Esophagus muscularis mucosa (tissue), 4 donors: Measurements from ENCODE around the gene F13A1. TPM values are rescaled to one million over a fixed set of nuclear protein-coding genes. Genes with fewer than 3 reads are reported as not detected.

ENCODE experiments used
- DNase-seq: peaks from one replicate; pipeline ENCODE4 v3.0.0-alpha.2; 2017; ENCODE audit errors: extremely low spot score
- H3K27ac ChIP-seq, 4 donors: fragments of 200-600 bp; sonication (generic); replicated peaks in 1 of 4; 1 replicate in 3 of 4; 2 replicates in 1 of 4; pipeline ENCODE4 v1.5.1; 2016 to 2019; ENCODE audit warnings: mild to moderate bottlenecking in 1 of 4
- H3K27me3 ChIP-seq, 4 donors: fragments of 200-600 bp; sonication (generic); one replicate each; pipeline versions ENCODE4 v1.5.1 to v1.6.0; 2016 to 2019
- H3K36me3 ChIP-seq, 4 donors: fragments of 200-600 bp; sonication (generic); one replicate each; pipeline ENCODE4 v1.5.1; 2016 to 2019
- H3K4me1 ChIP-seq, 4 donors: fragments of 200-600 bp; sonication (generic); one replicate each; pipeline ENCODE4 v1.5.1; 2016 to 2019
- H3K4me3 ChIP-seq, 4 donors: fragments of 200-600 bp; sonication (generic); 1 replicate in 2 of 4; 2 replicates in 2 of 4; pipeline ENCODE4 v1.5.1; 2016 to 2019; ENCODE audit warnings: mild to moderate bottlenecking in 4 of 4, moderate library complexity in 1 of 4
- H3K9me3 ChIP-seq, 4 donors: fragments of 200-600 bp; sonication (generic); 1 replicate in 3 of 4; 2 replicates in 1 of 4; pipeline ENCODE4 v1.5.1; 2016 to 2019
- CTCF ChIP-seq, 3 experiments: fragments of 200-600 bp in 2 of 3; fragments of 450-650 bp in 1 of 3; sonication (generic) in 2 of 3; IDR thresholded peaks; one replicate each; pipeline ENCODE4 v1.5.1; 2017 to 2019; ENCODE audit warnings: antibody characterized with exemption in 3 of 3, mild to moderate bottlenecking in 2 of 3, moderate library complexity in 1 of 3
- EP300 ChIP-seq: sonication (generic); formaldehyde crosslinking; IDR thresholded peaks from one replicate; pipeline ENCODE4 v1.6.1; 2017; ENCODE audit warnings: antibody characterized with exemption
- POLR2A ChIP-seq: fragments of 450-650 bp; IDR thresholded peaks from one replicate; pipeline ENCODE4 v1.6.1; 2017; ENCODE audit warnings: antibody characterized with exemption, moderate library complexity, mild to moderate bottlenecking, low read depth
- POLR2AphosphoS5 ChIP-seq, 2 donors: sonication (generic); formaldehyde crosslinking; IDR thresholded peaks; one replicate each; pipeline ENCODE4 v1.6.1; 2017; ENCODE audit warnings: antibody characterized with exemption in 2 of 2
- intact Hi-C: fragments of 100-400 bp; cut with DNase I; formaldehyde crosslinking; loops from one replicate; pipeline ENCODE4 v1.15.1; 2023
- small RNA-seq, 3 donors: library from RNA; depleted of rRNA; stranded (forward); fragments of <200 nt; gene quantifications; one replicate each; pipeline ENCODE3, GENCODE V24; 2016
- total RNA-seq, 4 donors: library from RNA; depleted of rRNA; stranded (reverse); fragments of >200 nt; gene quantifications; one replicate each; pipeline versions ENCODE4 v1.1.0 to v1.2.1, GENCODE V29; 2016

Gene F13A1
- total RNA-seq, 4 donors from 2014 or later, result 63.6 to 173 (median 101) TPM

- H3K4me3 ChIP-seq, result no peak overlapping the region
- H3K27ac ChIP-seq, result no peak overlapping the region
- TF ChIP-seq CTCF (IDR thresholded peaks at IDR 0.05), result no peak
- TF ChIP-seq POLR2A, result no peak
- no peak for TF ChIP-seq EP300
- TF ChIP-seq POLR2AphosphoS5 (IDR thresholded peaks at IDR 0.05), result no peak
- DNase-seq, result no peak
- H3K9me3 ChIP-seq, result peaks cover 0 to 15% (median 1%) of the 10 kb centered on the region in 4 donors
- no peaks in the 10 kb centered on the region for H3K36me3 ChIP-seq
- no peaks in the 10 kb centered on the region for H3K4me1 ChIP-seq
- intact Hi-C loops, result no loop called here
- no peaks in the 10 kb centered on the region for H3K27me3 ChIP-seq
Measured at GRCh38 chr6:6105472-6106036, 214.9 kb downstream of the F13A1 start.

Small RNAs within 50 kb of the gene (small RNA-seq; reads per million reads assigned to genes)
- gene MIR7853, result 4.1 to 6.3 (median 4.1) reads per million in 3 donors
